GM13976 (cell line): ENCODE data around the gene YBX2.
"Not testable (repeated sequence)": the region's sequence is repeated elsewhere in the genome, so short reads cannot be mapped to it uniquely, and the experiment has no call there.

Experiments used
- DNase-seq: peaks from one replicate; pipeline ENCODE4 v3.0.0; 2012; ENCODE audit warnings: low spot score
- in situ Hi-C: fragments of 300-500 bp; cut with MboI; formaldehyde crosslinking; loops from one replicate; pipeline ENCODE4 v1.12.0; 2022; ENCODE audit warnings: low sequenced_read_pairs, mixed read lengths, inconsistent platforms; ENCODE audit not compliant: unreplicated experiment
- TF ChIP-seq, protein P1 (sequence below): IDR thresholded peaks from 2 replicates; pipeline ENCODE4 v1.5.1; 2012; ENCODE audit warnings: borderline replicate concordance, mild to moderate bottlenecking; ENCODE audit not compliant: insufficient read depth; ENCODE audit errors: extremely low read depth, missing control alignments, control extremely low read depth

Gene YBX2

DNA sequence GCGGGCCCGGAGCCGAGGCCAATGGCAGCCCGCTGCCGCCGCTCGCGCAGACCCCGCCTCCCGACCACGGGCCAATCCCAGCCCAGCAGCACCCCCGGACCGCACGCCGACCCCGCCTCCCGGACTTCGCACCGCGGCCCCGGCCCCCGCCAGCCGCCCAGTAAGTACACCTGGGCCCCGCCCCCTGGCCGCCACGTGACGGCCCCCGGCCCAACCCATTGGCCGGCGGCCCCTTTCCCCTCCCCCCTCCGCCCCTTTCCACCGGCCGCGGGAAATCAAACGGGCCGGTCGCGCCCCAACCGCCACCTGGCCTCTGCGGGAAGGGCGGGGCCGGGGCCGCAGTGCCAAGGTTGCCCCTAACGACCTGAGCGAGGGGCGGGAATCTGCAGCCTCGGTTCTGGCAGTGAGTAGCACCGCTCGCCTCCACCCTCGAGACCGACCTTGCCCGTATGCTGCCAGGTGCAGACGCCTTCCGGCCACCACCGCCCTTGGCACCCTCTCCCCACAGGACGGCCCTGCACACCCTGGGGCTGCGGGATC is at the start of gene YBX2:
Gene YBX2, minus strand, starts transcription at position 26 of the 540 bp plus-strand sequence. CDS start 139 bp downstream, outside the sequence.
- TF ChIP-seq, protein P1, sequence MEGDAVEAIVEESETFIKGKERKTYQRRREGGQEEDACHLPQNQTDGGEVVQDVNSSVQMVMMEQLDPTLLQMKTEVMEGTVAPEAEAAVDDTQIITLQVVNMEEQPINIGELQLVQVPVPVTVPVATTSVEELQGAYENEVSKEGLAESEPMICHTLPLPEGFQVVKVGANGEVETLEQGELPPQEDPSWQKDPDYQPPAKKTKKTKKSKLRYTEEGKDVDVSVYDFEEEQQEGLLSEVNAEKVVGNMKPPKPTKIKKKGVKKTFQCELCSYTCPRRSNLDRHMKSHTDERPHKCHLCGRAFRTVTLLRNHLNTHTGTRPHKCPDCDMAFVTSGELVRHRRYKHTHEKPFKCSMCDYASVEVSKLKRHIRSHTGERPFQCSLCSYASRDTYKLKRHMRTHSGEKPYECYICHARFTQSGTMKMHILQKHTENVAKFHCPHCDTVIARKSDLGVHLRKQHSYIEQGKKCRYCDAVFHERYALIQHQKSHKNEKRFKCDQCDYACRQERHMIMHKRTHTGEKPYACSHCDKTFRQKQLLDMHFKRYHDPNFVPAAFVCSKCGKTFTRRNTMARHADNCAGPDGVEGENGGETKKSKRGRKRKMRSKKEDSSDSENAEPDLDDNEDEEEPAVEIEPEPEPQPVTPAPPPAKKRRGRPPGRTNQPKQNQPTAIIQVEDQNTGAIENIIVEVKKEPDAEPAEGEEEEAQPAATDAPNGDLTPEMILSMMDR: no peak
- in situ Hi-C loops: loop anchor here (25.0 kb wide), 1 partner anchor 257 kb away; the partner anchor contains the start of genes SLC16A11 and SLC16A13
- peak; percentile 89 for DNase-seq

DNA sequence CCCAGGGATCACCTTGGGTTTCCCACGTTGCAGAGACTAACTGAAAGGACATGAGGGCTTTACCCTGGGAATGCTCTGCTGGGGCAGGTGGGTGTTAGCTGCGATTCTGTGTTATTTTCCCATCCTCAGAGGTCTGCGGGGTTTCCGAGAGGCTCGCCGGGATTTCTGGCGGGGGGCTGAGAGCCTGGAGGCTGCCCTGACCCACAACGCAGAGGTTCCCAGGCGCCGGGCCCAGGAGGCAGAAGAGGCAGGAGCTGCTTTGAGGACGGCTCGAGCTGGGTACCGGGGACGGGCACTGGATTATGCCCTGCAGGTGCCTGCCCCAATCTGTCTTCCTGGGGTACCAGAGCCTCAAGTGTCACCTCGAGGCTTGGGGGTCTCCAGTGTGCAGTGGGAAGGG is 48.8 kb upstream of the YBX2 start:
- in situ Hi-C loops: no loop called here
- no peak for DNase-seq
- TF ChIP-seq, protein P1: no peak

DNA sequence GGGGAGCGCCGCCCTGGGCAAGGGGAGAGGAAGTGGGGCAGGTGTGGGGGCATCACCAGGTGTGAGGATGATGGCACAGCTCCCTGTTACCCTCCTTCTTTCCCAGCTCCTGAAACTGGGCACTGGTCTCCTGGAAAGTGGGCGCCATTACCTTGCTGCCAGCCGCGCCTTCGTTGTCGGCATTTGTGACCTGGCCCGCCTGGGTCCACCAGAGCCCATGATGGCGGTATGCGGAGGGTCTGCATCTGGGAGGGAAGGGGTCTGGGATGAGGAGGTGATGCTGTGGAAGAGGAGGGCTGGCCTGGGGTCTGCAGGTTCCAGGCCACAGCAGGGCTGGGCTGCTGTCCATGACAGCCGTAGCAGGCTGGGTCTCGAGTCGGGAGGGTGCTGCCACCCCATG is 47.4 kb upstream of the YBX2 start:
- TF ChIP-seq, protein P1: no peak
- in situ Hi-C loops: no loop called here
- no peak for DNase-seq

DNA sequence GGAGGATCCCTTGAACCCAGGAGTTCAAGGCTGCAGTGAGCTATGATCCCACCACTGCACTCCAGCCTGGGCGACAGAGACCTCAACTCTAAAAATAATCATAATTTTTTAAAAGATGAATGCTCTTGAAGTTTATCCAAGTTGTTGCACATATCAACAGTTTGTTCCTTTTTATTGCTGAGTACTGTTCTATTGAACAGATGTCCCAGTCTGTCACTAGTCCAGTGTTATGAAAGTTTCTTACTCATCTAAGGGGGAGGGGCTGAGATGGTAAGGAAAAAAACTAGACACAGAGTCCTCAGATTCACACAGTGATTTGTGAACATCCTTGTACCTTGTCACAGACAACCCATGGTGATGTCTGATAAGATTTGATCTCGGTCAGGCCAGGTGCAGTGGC is 45.7 kb upstream of the YBX2 start:
- TF ChIP-seq, protein P1: no peak
- DNase-seq: no peak
- in situ Hi-C loops: no loop called here

DNA sequence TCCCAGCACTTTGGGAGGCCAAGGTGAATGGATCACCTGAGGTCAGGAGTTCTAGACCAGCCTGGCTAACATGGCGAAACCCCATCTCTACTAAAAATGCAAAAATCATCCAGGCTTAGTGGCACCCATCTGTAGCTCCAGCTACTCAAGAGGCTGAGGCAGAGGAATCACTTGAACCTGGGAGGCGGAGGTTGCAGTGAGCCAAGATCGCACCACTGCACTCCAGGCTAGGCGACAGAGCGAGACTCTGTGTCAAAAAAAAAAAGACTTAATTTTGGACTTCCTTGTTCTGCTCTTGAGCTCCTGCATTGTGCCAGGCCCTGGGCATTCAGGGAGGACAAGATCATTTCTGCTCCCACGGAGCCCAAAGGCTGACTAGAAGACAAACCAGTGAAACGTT is 43.2 kb upstream of the YBX2 start:
- in situ Hi-C loops, DNase-seq: not testable (repeated sequence)

DNA sequence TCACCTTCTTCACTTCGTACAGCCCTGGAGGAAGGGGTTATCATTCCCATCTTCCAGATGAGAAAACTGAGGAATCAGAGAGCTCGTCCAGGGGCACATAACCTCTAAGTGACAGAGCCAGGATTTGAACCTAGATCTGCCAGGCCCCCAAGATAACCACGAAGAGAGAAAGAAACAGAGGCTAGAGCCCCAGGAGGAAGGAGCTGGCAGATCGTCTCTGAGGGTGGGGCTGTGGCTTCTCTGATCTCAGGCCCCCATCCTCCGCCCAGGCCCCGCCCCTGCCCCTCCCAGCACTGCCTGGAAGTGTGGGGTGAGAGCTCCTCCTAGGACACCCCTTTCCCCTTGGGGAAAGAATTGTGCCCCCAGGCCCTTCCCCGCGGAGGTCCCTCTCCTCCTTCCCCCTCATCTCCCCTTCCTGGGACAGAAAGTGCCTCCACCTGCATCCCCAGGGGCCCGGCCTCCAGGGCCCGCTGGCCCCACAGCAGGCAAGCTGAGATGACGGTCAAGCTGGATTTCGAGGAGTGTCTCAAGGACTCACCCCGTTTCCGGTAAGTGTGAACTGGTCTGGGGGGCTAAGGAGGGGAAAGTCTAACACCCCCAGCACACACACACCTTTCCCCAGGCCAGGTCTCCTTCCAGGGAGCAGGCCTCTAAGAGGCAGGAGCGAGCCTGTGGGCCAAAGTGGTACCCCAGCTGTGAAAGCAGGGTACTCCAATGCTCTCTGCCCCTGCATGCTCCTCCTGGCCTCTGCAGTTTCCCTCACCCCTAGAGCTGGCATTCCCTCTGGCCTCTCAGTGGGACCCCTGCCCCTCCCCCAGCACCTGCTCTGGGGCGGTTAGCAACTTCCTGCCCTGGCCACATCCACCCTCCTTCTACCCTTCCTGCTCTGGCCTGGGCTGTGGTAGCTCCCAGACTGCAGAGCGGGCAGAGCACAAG is 42.1 kb upstream of the YBX2 start, which contains the start of gene ACAP1:
Gene ACAP1, plus strand, starts transcription at position 290 of the 936 bp plus-strand sequence. Its CDS starts 206 bp downstream, at position 496.
- in situ Hi-C loops: no loop called here
- DNase-seq: peak; percentile 87
- TF ChIP-seq, protein P1: no peak

DNA sequence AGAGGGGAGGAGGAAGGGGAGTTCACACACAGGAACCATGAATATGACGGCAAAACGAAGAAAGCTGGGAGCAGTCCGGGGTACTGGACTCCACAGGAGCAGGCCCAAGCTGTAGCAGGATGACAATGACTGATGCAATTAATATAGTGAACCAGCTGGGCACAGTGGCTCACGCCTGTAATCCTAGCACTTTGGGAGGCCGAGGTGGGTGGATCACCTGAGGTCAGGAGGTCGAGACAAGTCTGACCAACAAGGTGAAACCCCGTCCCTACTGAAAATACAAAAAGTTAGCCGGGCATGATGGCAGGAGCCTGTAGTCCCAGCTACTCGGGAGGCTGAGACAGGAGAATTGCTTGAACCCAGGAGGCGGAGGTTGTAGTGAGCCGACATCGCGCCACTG is 41.3 kb upstream of the YBX2 start:
- DNase-seq, in situ Hi-C loops: not testable (repeated sequence)
